Hepatocyte (in vitro differentiated cells): ENCODE measurements around the gene ZBTB7C. TPM values are rescaled to one million over a fixed set of nuclear protein-coding genes. Genes with fewer than 3 reads are reported as not detected.

Experiments
- DNase-seq: peaks from one replicate; pipeline ENCODE4 v3.0.0-alpha.2; 2016; ENCODE audit warnings: low spot score
- H2AFZ ChIP-seq: fragments of 200-600 bp; sonication (generic); 2 replicates; pipeline ENCODE4 v1.6.0; 2016; ENCODE audit warnings: antibody characterized with exemption, mild to moderate bottlenecking
- H3K27ac ChIP-seq: fragments of 200-600 bp; sonication (generic); 2 replicates; pipeline ENCODE4 v1.5.1; 2016; ENCODE audit warnings: mild to moderate bottlenecking
- H3K27me3 ChIP-seq: fragments of 200-600 bp; sonication (generic); 2 replicates; pipeline ENCODE4 v1.6.1; 2016
- H3K36me3 ChIP-seq: fragments of 200-600 bp; sonication (generic); replicated peaks from 2 replicates; pipeline ENCODE4 v1.5.1; 2016; ENCODE audit warnings: low read depth; ENCODE audit not compliant: insufficient read depth
- H3K4me1 ChIP-seq: fragments of 200-600 bp; sonication (generic); 2 replicates; pipeline ENCODE4 v1.5.1; 2016; ENCODE audit warnings: mild to moderate bottlenecking, moderate library complexity; ENCODE audit not compliant: insufficient read depth
- H3K4me2 ChIP-seq: fragments of 200-600 bp; sonication (generic); 2 replicates; pipeline ENCODE4 v1.6.0; 2016
- H3K4me3 ChIP-seq: fragments of 200-600 bp; sonication (generic); 2 replicates; pipeline ENCODE4 v1.5.1; 2016; ENCODE audit warnings: mild to moderate bottlenecking
- H3K79me2 ChIP-seq: fragments of 200-600 bp; sonication (generic); 2 replicates; pipeline ENCODE4 v1.6.0; 2017; ENCODE audit warnings: mild to moderate bottlenecking
- H3K9me2 ChIP-seq: fragments of 200-600 bp; sonication (generic); replicated peaks from 2 replicates; pipeline ENCODE4 v1.6.0; 2017; ENCODE audit warnings: mild to moderate bottlenecking; ENCODE audit not compliant: insufficient read depth
- H3K9me3 ChIP-seq: fragments of 200-600 bp; sonication (generic); 2 replicates; pipeline ENCODE4 v1.5.1; 2016; ENCODE audit warnings: low read depth, mild to moderate bottlenecking
- H4K20me1 ChIP-seq: fragments of 200-600 bp; sonication (generic); 2 replicates; pipeline ENCODE4 v1.6.0; 2016; ENCODE audit warnings: mild to moderate bottlenecking; ENCODE audit not compliant: insufficient read depth, poor library complexity, severe bottlenecking
- EZH2 ChIP-seq: fragments of 200-600 bp; sonication (generic); IDR thresholded peaks from 2 replicates; pipeline ENCODE4 v1.6.1; 2016; ENCODE audit warnings: antibody characterized with exemption, mild to moderate bottlenecking, borderline replicate concordance
- EZH2phosphoT487 ChIP-seq: fragments of 200-600 bp; sonication (generic); IDR thresholded peaks from one replicate; pipeline ENCODE4 v1.6.1; 2018; ENCODE audit warnings: antibody characterized with exemption, mild to moderate bottlenecking, low read depth, moderate library complexity; ENCODE audit not compliant: unreplicated experiment, severe bottlenecking
- WGBS: methylation state at CpG from one replicate; pipeline ENCODE4 v1.1.6; 2016; ENCODE audit warnings: low lambda C conversion rate; ENCODE audit errors: missing lambda C conversion rate; 5-methylcytosine and 5-hydroxymethylcytosine counted together
- polyA plus RNA-seq: library from polyadenylated mRNA; unstranded; fragments of >200 nt; fragmentation: Nextera tagmentation; extraction: Ambion mirVana; gene quantifications from 2 replicates; pipeline ENCODE4 v1.2.1, GENCODE V29; 2016
- total RNA-seq: library from RNA; depleted of rRNA; stranded (reverse); fragments of >200 nt; gene quantifications from 2 replicates; pipeline ENCODE4 v1.2.3, GENCODE V29; 2014
- TF ChIP-seq, protein P1 (sequence below): fragments of 200-600 bp; sonication (generic); IDR thresholded peaks from 2 replicates; pipeline ENCODE4 v1.5.1; 2016; ENCODE audit warnings: antibody characterized with exemption, mild to moderate bottlenecking; ENCODE audit not compliant: poor library complexity

Gene ZBTB7C
- total and polyA plus RNA-seq, 2 experiments from 2014 or later: 0.70 to 1.0 TPM

DNA sequence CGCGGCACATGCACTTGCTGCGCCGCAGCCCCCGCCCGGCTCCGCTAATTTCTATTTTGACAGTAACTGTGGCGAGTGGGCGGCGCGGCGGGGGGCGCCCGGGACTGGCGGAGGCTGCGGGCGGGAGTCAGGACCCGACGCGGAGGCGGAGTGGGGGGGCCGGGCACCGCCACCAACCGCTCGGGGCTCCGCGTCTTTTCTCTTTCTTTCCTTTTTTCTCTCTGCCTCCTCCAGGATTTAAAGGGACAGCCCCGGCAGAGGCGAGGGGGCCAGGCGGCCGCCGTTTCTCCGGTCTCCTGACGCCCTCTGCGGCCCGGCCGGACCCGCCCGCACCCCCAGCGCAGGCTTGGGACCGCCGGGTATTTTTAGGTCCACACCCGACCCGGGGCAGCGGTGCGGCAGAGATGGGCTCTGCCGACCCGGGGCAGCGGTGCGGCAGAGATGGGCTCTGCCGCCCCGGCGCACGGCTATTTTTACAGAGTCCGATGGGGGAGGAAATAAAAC is 460 bp upstream of the ZBTB7C start:
- no peaks in the 10 kb centered on the region for H3K36me3 ChIP-seq
- TF ChIP-seq, protein P1, sequence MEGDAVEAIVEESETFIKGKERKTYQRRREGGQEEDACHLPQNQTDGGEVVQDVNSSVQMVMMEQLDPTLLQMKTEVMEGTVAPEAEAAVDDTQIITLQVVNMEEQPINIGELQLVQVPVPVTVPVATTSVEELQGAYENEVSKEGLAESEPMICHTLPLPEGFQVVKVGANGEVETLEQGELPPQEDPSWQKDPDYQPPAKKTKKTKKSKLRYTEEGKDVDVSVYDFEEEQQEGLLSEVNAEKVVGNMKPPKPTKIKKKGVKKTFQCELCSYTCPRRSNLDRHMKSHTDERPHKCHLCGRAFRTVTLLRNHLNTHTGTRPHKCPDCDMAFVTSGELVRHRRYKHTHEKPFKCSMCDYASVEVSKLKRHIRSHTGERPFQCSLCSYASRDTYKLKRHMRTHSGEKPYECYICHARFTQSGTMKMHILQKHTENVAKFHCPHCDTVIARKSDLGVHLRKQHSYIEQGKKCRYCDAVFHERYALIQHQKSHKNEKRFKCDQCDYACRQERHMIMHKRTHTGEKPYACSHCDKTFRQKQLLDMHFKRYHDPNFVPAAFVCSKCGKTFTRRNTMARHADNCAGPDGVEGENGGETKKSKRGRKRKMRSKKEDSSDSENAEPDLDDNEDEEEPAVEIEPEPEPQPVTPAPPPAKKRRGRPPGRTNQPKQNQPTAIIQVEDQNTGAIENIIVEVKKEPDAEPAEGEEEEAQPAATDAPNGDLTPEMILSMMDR: peak; percentile 17
- TF ChIP-seq EZH2phosphoT487: no peak
- H3K27ac ChIP-seq: no peak overlapping the region
- H3K4me2 ChIP-seq: peak overlapping the region; percentile 100
- H3K4me3 ChIP-seq: peak overlapping the region; percentile 89
- H4K20me1 ChIP-seq: no peaks in the 10 kb centered on the region
- H3K9me2 ChIP-seq: no peaks in the 10 kb centered on the region
- H3K79me2 ChIP-seq: no peaks in the 10 kb centered on the region
- peaks cover 7% of the 10 kb centered on the region for H3K4me1 ChIP-seq
- DNase-seq: peak; percentile 40
- WGBS: under 1% methylated on average over 42 of the region's 55 CpGs
- no peaks in the 10 kb centered on the region for H3K9me3 ChIP-seq
- peaks cover 52% of the 10 kb centered on the region for H3K27me3 ChIP-seq
- peak overlapping the region; percentile 95 for H2AFZ ChIP-seq

DNA sequence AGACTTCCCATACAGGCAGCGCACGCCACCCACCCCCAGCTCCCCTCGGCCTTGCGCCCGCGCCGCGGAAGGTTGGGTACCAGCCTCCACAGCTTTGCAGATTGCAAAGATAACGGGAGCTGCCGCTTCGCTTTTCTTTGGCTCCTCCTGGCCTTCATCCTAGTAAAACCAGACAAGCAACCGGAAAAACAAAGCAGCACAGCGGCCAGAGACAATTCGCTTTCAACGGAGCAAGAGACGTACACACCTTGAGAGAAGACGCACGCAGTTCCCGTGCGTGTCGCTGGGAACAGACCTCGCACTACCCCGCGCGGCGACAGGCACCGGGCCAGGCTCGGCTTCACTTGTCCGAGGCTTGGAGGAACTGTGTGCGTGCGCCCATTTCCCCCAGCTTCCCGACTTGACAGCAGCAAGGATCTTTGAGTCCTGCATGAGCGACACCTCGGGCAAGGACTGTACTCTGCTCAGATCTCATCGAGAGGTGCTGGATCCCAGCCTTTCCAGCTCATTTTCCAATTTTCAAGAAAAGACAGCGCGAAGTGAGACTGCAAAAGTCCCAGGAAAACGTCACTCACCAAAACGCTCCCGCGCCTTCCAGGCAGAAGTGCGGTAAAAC is 964 bp downstream of the ZBTB7C start:
- TF ChIP-seq EZH2 (peak; percentile 79), EZH2phosphoT487 (peak; percentile 60)
- TF ChIP-seq, protein P1: no peak
- 2% methylated on average over 42 of the region's 42 CpGs for WGBS
- Histone ChIP-seq H3K36me3 (no peaks in the 10 kb centered on the region), H2AFZ (peak overlapping the region; percentile 45), H4K20me1 (no peaks in the 10 kb centered on the region), H3K4me3 (peak overlapping the region; percentile 42), H3K4me2 (peak overlapping the region; percentile 100), H3K27me3 (peaks cover 61% of the 10 kb centered on the region), H3K9me2 (no peaks in the 10 kb centered on the region), H3K4me1 (peaks cover 7% of the 10 kb centered on the region), H3K79me2 (no peaks in the 10 kb centered on the region), H3K9me3 (no peaks in the 10 kb centered on the region), H3K27ac (no peak overlapping the region)
- DNase-seq: no peak

GRCh38 chr18:48407358-48407757 is 1.8 kb downstream of the ZBTB7C start:
- no peaks in the 10 kb centered on the region for H3K79me2 ChIP-seq
- H2AFZ ChIP-seq: no peak overlapping the region
- WGBS: 78% methylated on average over 3 of the region's 3 CpGs
- H3K27me3 ChIP-seq: peaks cover 61% of the 10 kb centered on the region
- TF ChIP-seq, protein P1: no peak
- TF ChIP-seq EZH2phosphoT487 (no peak), EZH2 (no peak)
- H3K36me3 ChIP-seq: no peaks in the 10 kb centered on the region
- no peaks in the 10 kb centered on the region for H3K9me3 ChIP-seq
- H4K20me1 ChIP-seq: no peaks in the 10 kb centered on the region
- H3K4me1 ChIP-seq: peaks cover 7% of the 10 kb centered on the region
- H3K27ac ChIP-seq: no peak overlapping the region
- H3K9me2 ChIP-seq: no peaks in the 10 kb centered on the region
- no peak for DNase-seq
- no peak overlapping the region for H3K4me2 ChIP-seq
- H3K4me3 ChIP-seq: no peak overlapping the region
